Transverse colon (tissue), 4 donors: Measurements from ENCODE around the gene RPRD1A.

Source experiments
- EP300 ChIP-seq: sonication (generic); formaldehyde crosslinking; IDR thresholded peaks from one replicate; pipeline ENCODE4 v1.6.1; 2017; ENCODE audit warnings: antibody characterized with exemption, low read depth
- POLR2A ChIP-seq: fragments of 450-650 bp; IDR thresholded peaks from one replicate; pipeline ENCODE4 v1.6.1; 2016; ENCODE audit warnings: antibody characterized with exemption, mild to moderate bottlenecking, moderate library complexity
- POLR2AphosphoS5 ChIP-seq, 3 donors: sonication (generic); formaldehyde crosslinking; IDR thresholded peaks; one replicate each; pipeline ENCODE4 v1.6.1; 2016; ENCODE audit warnings: antibody characterized with exemption in 3 of 3
- TF ChIP-seq, protein P1 (sequence below), 5 experiments: fragments of 200-600 bp in 3 of 5; fragments of 450-650 bp in 2 of 5; sonication (generic) in 3 of 5; IDR thresholded peaks; 1 replicate in 2 of 5; 2 replicates in 3 of 5; pipeline ENCODE4 v1.5.1; 2016 to 2017; ENCODE audit warnings: antibody characterized with exemption in 5 of 5, inconsistent platforms in 3 of 5, mild to moderate bottlenecking in 2 of 5, moderate library complexity in 1 of 5

DNA sequence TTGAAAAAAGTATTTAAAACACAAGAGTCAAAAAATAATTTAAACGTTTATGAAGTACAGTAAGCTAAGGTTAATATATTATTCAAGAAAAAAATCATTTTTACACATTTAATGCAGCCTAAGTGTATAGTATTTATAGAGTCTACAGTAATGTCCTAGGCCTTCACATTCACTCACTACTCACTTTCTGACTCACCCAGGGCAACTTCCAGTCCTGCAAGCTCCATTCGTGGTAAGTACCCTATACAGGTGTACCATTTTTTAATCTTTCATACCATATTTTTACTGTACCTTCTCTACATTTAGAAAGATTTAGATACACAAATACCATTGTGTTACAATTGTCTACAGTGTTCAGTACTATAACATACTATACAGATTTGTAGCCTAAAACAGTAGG, 20.9 kb upstream of the RPRD1A start:
- TF ChIP-seq, protein P1, sequence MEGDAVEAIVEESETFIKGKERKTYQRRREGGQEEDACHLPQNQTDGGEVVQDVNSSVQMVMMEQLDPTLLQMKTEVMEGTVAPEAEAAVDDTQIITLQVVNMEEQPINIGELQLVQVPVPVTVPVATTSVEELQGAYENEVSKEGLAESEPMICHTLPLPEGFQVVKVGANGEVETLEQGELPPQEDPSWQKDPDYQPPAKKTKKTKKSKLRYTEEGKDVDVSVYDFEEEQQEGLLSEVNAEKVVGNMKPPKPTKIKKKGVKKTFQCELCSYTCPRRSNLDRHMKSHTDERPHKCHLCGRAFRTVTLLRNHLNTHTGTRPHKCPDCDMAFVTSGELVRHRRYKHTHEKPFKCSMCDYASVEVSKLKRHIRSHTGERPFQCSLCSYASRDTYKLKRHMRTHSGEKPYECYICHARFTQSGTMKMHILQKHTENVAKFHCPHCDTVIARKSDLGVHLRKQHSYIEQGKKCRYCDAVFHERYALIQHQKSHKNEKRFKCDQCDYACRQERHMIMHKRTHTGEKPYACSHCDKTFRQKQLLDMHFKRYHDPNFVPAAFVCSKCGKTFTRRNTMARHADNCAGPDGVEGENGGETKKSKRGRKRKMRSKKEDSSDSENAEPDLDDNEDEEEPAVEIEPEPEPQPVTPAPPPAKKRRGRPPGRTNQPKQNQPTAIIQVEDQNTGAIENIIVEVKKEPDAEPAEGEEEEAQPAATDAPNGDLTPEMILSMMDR (IDR thresholded peaks at IDR 0.05), result no peak
- no peak for TF ChIP-seq POLR2A
- TF ChIP-seq POLR2AphosphoS5 (IDR thresholded peaks at IDR 0.05), result no peak
- no peak for TF ChIP-seq EP300
